Measurements from ENCODE around the gene IGFN1. TPM values are rescaled to one million over a fixed set of nuclear protein-coding genes. Genes with fewer than 3 reads are reported as not detected.

IGFN1 gene
- total and polyA plus RNA-seq, 10 of the 15 experiments (the other 5 are each of a cell fraction or from before 2014, with no cell fraction given), result not detected

DNA sequence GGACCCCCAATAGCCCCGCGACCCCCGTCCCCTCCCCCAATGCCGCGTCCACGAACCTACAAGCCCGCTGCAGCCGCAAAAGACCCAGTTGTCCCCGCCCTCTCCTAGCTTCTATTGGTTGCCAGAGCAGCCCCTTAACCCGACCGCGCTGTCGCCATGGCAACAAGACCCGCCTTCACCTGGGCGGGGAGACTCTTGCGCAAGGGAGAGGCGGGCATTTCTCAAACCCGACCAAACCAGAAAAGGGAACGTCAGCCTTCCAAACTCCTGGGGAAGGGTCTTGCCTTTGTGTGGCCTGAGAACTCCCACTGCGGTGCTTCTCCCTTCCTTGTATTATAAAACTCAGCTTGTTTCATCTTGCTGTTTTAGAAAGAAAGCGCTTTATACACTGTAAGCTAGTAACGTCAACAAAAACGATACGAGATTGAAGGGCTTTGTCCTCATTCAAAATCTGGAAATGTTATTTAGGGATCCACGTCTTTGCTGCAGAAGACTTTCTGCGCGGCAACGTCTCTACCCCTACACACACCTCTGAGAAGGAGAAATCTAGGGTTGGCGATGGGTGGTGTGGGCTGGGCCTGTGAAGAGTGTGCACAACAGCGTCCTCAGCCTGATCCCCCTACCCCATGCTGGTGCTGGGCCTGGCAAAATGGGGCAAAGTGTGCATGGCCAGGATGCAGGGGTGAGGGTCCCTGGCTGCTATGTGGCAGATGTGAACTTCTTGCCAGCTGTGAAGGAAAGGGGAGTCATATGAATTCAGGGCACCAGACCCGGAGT, 36.0 kb upstream of the IGFN1 start, which contains the start of gene TMEM9:
TMEM9 (minus strand) TSS at position 86 of the 777 bp plus-strand sequence. CDS start 551 bp downstream, outside the sequence.
- ChIA-PET SMC1A (ENCODE audit: uncharacterized antibody, unreplicated experiment) (interaction anchor here (1.0 to 1.5 kb wide), 3 partner anchors 14 to 29 kb away, joined by 3 to 4 read pairs (median 3); no protein-coding TSS in a partner anchor), POLR2A (interaction anchor here (0.6 to 1.1 kb wide), 4 partner anchors 14 to 462 kb away, joined by 3 to 5 read pairs (median 4); no protein-coding TSS in a partner anchor), CTCF (interaction anchor here (0.9 to 2.9 kb wide), 11 partner anchors 9 to 248 kb away, joined by 3 to 12 read pairs (median 4); no protein-coding TSS in a partner anchor), RAD21 (ENCODE audit: unreplicated experiment) (interaction anchor here (1.0 to 1.2 kb wide), 5 partner anchors 14 to 532 kb away, joined by 4 to 5 read pairs (median 5); no protein-coding TSS in a partner anchor)
- Histone ChIP-seq H3K27ac (ENCODE audit: control insufficient read depth, insufficient read depth) (peak within 1 kb of the TSS; percentile 57), H3K79me2 (ENCODE audit: control insufficient read depth, insufficient read depth, low read length) (peaks cover 5% of the 10 kb centered on the region; the same call in 1 of the 2 replicates), H2AFZ (ENCODE audit: control insufficient read depth, low read depth, low read length) (peak within 1 kb of the TSS; percentile 99), H3K4me2 (ENCODE audit: control insufficient read depth, insufficient read depth) (peak within 1 kb of the TSS; percentile 90), H3K4me1 (ENCODE audit: control insufficient read depth, insufficient read depth, low read length) (peaks cover 12% of the 10 kb centered on the region), H3K4me3 (peak within 1 kb of the TSS; percentile 69), H3K9ac (ENCODE audit: control insufficient read depth, insufficient read depth, low read length) (peak within 1 kb of the TSS; percentile 40), H3K36me3 (ENCODE audit: control insufficient read depth in 2 of 2, insufficient read depth in 2 of 2, low read length in 1 of 2) (0 out of 4 replicates have a peak, but pooled peaks cover 0 to 4% of the 10 kb centered on the region in 2 experiments), H4K20me1 (ENCODE audit: control insufficient read depth, insufficient read depth) (no peaks in the 10 kb centered on the region), H3K9me3 (replicated peaks; ENCODE audit: control insufficient read depth, insufficient read depth, low read length) (no peaks in the 10 kb centered on the region), H3K27me3 (replicated peaks in 1 of 2; ENCODE audit: control insufficient read depth in 2 of 2, insufficient read depth in 2 of 2, low read length in 1 of 2) (no peaks in the 10 kb centered on the region; a peak in 1 of 4 replicates)
- BruUV-seq (replicated peaks), result no TSS peak
- intact Hi-C loops (cut with micrococcal nuclease; ENCODE audit: unreplicated experiment) (loop anchor here (1.0 kb wide), 1 partner anchor 16 kb away; no protein-coding TSS in a partner anchor), in situ Hi-C loops (cut with MboI) (no loop called here)
- ATAC-seq (peak; percentile 98), FAIRE-seq (peak; percentile 99), DNase-seq (ENCODE audit: low read depth, low spot score) (peak; percentile 83)
- WGBS (ENCODE audit: insufficient coverage, insufficient replicate concordance, low lambda C conversion rate, missing lambda C conversion rate), result 9% methylated on average over 31 of the region's 31 CpGs
- TF ChIP-seq E2F8 (IDR thresholded peaks at IDR 0.05; ENCODE audit: low read depth, partially characterized antibody) (no peak), WRNIP1 (IDR thresholded peaks at IDR 0.05; ENCODE audit: borderline replicate concordance, low read depth, low read length) (no peak), CTCF (IDR thresholded peaks at IDR 0.05 in 2 of 3, conservative IDR thresholded peaks at IDR 0.05 in 1 of 3; ENCODE audit: control insufficient read depth in 2 of 3, extremely low read depth in 1 of 3, insufficient read depth in 1 of 3, low read depth in 3 of 3, low read length in 3 of 3) (no peak), CBX5 (IDR thresholded peaks at IDR 0.05; ENCODE audit: low read depth) (no peak), TCF3 (IDR thresholded peaks at IDR 0.05; ENCODE audit: borderline replicate concordance, insufficient read depth, low read depth, low read length) (no peak), NFYB (IDR thresholded peaks at IDR 0.05; ENCODE audit: insufficient read depth, low read depth, low read length) (peak; percentile 93), BACH1 (IDR thresholded peaks at IDR 0.05; ENCODE audit: borderline replicate concordance) (no peak), PAX8 (IDR thresholded peaks at IDR 0.05) (no peak), RELA (IDR thresholded peaks at IDR 0.05; ENCODE audit: borderline replicate concordance, partially characterized antibody) (peak; percentile 21), MYC (IDR thresholded peaks at IDR 0.05; ENCODE audit: insufficient read depth, insufficient read length, insufficient replicate concordance, low read length, severe bottlenecking) (no peak), JUNB (IDR thresholded peaks at IDR 0.05) (peak; percentile 99)
- TF ChIP-seq, protein P1, sequence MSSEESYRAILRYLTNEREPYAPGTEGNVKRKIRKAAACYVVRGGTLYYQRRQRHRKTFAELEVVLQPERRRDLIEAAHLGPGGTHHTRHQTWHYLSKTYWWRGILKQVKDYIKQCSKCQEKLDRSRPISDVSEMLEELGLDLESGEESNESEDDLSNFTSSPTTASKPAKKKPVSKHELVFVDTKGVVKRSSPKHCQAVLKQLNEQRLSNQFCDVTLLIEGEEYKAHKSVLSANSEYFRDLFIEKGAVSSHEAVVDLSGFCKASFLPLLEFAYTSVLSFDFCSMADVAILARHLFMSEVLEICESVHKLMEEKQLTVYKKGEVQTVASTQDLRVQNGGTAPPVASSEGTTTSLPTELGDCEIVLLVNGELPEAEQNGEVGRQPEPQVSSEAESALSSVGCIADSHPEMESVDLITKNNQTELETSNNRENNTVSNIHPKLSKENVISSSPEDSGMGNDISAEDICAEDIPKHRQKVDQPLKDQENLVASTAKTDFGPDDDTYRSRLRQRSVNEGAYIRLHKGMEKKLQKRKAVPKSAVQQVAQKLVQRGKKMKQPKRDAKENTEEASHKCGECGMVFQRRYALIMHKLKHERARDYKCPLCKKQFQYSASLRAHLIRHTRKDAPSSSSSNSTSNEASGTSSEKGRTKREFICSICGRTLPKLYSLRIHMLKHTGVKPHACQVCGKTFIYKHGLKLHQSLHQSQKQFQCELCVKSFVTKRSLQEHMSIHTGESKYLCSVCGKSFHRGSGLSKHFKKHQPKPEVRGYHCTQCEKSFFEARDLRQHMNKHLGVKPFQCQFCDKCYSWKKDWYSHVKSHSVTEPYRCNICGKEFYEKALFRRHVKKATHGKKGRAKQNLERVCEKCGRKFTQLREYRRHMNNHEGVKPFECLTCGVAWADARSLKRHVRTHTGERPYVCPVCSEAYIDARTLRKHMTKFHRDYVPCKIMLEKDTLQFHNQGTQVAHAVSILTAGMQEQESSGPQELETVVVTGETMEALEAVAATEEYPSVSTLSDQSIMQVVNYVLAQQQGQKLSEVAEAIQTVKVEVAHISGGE (CRISPR knock-in tag; IDR thresholded peaks at IDR 0.05), result no peak

All from GM12878 (cell line).